Naive B cell (primary cell): Measurements from ENCODE around the gene IMMP2L. TPM values are rescaled to one million over a fixed set of nuclear protein-coding genes. Genes with fewer than 3 reads are reported as not detected.
A peak's percentile ranks its signal among the peaks of the same experiment; 100 is the strongest.

Experiments
- ATAC-seq, 2 donors: fragments of 150-1000 bp; cut with Tn5 transposase; 2 replicates each; pipeline ENCODE4 v1.10.0; 2021; ENCODE audit warnings: low read depth in 2 of 2, mild to moderate bottlenecking in 2 of 2, moderate library complexity in 2 of 2
- DNase-seq: peaks from one replicate; pipeline ENCODE4 v3.0.0; 2022
- H3K27ac Mint-ChIP-seq, 6 donors: one replicate each; pipeline ENCODE4 v1.8.0; 2020 to 2022; ENCODE audit warnings: mild to moderate bottlenecking in 6 of 6, mixed read lengths in 6 of 6, moderate library complexity in 5 of 6, inconsistent platforms in 2 of 6
- H3K27me3 Mint-ChIP-seq, 3 donors: one replicate each; pipeline ENCODE4 v1.8.0; 2021 to 2022; ENCODE audit warnings: mixed read lengths in 3 of 3, mild to moderate bottlenecking in 1 of 3
- H3K36me3 Mint-ChIP-seq, 2 donors: one replicate each; pipeline ENCODE4 v1.8.0; 2020 to 2022; ENCODE audit warnings: mixed read lengths in 2 of 2, inconsistent platforms in 1 of 2, mild to moderate bottlenecking in 1 of 2
- H3K4me1 Mint-ChIP-seq, 3 donors: one replicate each; pipeline ENCODE4 v1.8.0; 2020 to 2022; ENCODE audit warnings: mixed read lengths in 3 of 3, inconsistent platforms in 1 of 3, mild to moderate bottlenecking in 1 of 3, moderate library complexity in 1 of 3
- H3K4me3 Mint-ChIP-seq, 8 donors: one replicate each; pipeline ENCODE4 v1.8.0; 2020 to 2022; ENCODE audit warnings: mild to moderate bottlenecking in 8 of 8, mixed read lengths in 8 of 8, moderate library complexity in 8 of 8, inconsistent platforms in 2 of 8
- H3K9me3 Mint-ChIP-seq, 7 donors: one replicate each; pipeline ENCODE4 v1.8.0; 2020 to 2022; ENCODE audit warnings: mixed read lengths in 7 of 7, mild to moderate bottlenecking in 5 of 7, inconsistent platforms in 2 of 7, moderate library complexity in 1 of 7
- polyA plus RNA-seq, 6 donors: library from polyadenylated mRNA; unstranded; fragments of 300-500 nt; fragmentation: Illumina TruSeq; gene quantifications; one replicate each; pipeline ENCODE4 v1.2.3, GENCODE V29; 2021; ENCODE audit warnings: low read depth in 6 of 6

Gene IMMP2L
- polyA plus RNA-seq, 6 donors from 2014 or later, result 14.9 to 34.0 (median 25.9) TPM

DNA sequence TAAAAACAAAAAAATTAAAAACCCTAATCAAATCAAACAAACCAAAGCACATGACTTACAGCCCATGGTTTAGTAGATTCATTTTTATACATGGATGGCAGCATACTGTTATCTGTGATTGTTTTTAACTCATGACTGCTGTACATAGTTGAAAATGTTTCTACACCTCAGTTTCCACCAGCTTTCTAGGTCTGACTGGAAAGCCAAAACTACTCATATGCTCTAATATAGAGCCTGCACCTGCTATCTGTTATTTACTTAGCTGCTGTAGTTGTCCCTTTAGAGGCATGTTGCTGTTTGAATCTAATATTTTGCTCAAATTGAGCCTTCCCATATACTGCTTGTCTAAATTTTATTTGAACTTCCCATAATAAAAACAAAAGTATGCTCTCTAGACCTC lies 761.3 kb downstream of the IMMP2L start:
- Mint-ChIP-seq H3K36me3 (peaks cover 5% of the 10 kb centered on the region in 2 donors), H3K4me1 (no peaks in the 10 kb centered on the region), H3K27ac (no peak overlapping the region), H3K4me3 (no peak overlapping the region), H3K27me3 (no peaks in the 10 kb centered on the region), H3K9me3 (peaks cover 0 to 7% (median 0%) of the 10 kb centered on the region in 7 donors)
- ATAC-seq, result no peak
- DNase-seq, result no peak

DNA sequence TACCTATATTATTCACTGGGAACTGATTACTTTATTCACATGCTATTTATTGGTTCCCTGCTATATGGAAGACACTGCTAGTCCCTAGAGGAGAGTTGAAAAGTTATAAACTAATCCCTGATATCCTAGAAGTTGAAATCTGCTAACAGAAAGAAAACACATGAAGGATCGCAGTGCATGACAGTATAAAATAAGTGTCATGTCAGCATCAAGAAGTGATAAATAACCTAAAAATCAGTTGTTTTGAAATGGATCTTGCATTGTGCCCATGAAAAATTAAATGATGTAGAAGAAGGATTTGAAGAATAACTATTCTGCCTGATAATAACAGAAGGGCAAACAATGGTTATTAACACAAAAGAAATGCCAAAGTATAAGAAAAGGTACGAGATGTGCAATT lies 764.6 kb downstream of the IMMP2L start:
- no peak overlapping the region for H3K27ac Mint-ChIP-seq
- peaks cover 0 to 1% (median 0%) of the 10 kb centered on the region in 7 donors for H3K9me3 Mint-ChIP-seq
- no peaks in the 10 kb centered on the region for H3K27me3 Mint-ChIP-seq
- no peak for DNase-seq
- no peak overlapping the region for H3K4me3 Mint-ChIP-seq
- peaks cover 0 to under 1% of the 10 kb centered on the region in 2 donors for H3K36me3 Mint-ChIP-seq
- no peak for ATAC-seq
- H3K4me1 Mint-ChIP-seq, result no peaks in the 10 kb centered on the region

DNA sequence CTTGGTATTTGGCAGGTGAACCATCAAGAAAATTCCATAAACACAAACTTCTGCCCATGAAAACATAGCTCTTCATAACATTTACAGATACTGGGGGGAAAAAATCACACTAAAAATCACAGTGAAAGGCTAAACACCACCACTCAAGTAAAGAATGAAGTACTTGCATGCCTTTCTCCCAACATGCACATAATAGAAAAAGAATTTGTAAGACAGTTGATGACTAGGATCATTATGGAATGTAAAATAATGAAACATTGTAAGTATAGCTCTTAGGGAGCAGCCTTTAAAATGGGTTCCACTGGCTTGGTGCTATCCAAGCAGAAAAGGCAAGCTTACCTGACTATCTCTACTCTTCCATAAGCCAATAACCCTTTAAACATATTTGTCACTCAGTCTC lies 771.3 kb downstream of the IMMP2L start:
- no peaks in the 10 kb centered on the region for H3K27me3 Mint-ChIP-seq
- H3K36me3 Mint-ChIP-seq, result no peaks in the 10 kb centered on the region
- no peaks in the 10 kb centered on the region for H3K4me1 Mint-ChIP-seq
- peaks cover 0 to 2% (median 0%) of the 10 kb centered on the region in 7 donors for H3K9me3 Mint-ChIP-seq
- H3K4me3 Mint-ChIP-seq, result no peak overlapping the region
- H3K27ac Mint-ChIP-seq, result no peak overlapping the region
- no peak for DNase-seq
- ATAC-seq, result no peak

DNA sequence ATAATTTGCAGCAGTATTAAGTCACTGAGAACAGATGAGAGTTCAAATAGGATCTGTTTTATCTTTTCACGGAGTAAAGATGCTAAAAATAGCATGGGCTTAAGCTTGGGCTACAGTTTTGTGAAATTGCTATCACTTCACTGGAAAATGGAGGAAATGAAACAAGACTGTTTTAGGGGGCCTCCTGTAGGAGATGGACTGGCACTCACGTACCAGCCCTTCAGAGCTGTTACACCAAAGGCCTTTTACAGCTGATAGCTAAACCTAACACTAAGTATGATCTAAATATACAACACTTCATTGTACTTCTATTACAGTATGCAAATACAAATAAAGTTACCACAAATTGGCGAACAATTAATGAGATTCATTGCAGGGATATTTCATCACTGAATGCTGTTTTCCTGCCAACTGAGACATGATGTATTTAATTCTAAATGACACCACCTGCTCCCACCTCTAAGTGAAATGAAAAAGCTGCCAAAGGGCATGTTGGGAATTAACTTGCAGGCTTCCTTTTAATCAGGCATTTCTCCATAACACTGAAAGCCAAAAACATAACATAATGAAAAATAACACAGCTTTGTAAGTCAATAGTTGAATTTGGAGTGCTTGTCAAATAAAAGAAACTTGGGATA lies 775.8 kb downstream of the IMMP2L start:
- Mint-ChIP-seq H3K36me3 (no peaks in the 10 kb centered on the region), H3K27me3 (no peaks in the 10 kb centered on the region), H3K4me1 (no peaks in the 10 kb centered on the region), H3K9me3 (no peaks in the 10 kb centered on the region), H3K27ac (no peak overlapping the region), H3K4me3 (no peak overlapping the region)
- ATAC-seq (no peak), DNase-seq (no peak)

DNA sequence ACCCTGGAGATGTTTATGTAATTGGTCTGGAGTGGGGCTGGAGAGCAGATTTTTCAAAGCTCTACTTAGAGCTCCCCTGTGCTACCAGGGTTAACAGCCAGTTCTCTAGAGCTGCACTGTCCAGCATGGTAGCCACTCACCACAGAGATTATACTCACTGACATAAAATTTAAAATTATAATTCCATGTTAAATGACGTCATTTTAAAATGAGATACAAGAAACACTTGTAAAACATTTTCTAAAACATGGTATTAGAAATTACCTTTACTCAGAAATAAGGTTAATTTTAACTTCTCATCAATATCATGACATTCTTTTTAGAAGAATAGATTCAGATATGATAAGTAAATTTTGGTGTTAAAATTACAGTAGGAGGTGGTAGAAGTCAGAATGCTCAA lies 777.5 kb downstream of the IMMP2L start:
- Mint-ChIP-seq H3K4me1 (no peaks in the 10 kb centered on the region), H3K27ac (no peak overlapping the region), H3K36me3 (no peaks in the 10 kb centered on the region), H3K27me3 (no peaks in the 10 kb centered on the region), H3K4me3 (no peak overlapping the region), H3K9me3 (no peaks in the 10 kb centered on the region)
- DNase-seq, result no peak
- no peak for ATAC-seq

DNA sequence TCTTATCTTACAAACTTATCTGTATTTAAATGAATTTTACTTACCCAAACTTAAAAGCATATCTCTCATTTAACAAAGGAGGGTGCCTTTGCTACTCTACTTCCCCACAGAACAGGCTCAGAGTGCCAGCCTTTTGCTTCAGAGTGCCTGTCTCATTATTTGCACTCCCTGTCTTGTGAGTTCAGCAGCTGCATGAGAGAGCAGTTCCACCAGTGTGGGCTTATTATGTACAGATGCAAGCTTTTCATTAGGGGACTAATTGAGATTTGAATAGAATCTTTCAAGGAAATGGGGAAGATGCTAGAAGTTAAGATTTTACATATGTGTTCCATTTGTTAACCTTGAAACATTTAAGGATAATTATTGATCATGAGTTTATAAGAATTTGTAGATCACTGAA lies 781.6 kb downstream of the IMMP2L start:
- no peak for DNase-seq
- H3K27ac Mint-ChIP-seq, result peak overlapping the region in 1 of 6 donors; percentile 2
- no peak for ATAC-seq
- no peaks in the 10 kb centered on the region for H3K4me1 Mint-ChIP-seq
- no peaks in the 10 kb centered on the region for H3K27me3 Mint-ChIP-seq
- no peaks in the 10 kb centered on the region for H3K36me3 Mint-ChIP-seq
- H3K9me3 Mint-ChIP-seq, result no peaks in the 10 kb centered on the region
- H3K4me3 Mint-ChIP-seq, result no peak overlapping the region

DNA sequence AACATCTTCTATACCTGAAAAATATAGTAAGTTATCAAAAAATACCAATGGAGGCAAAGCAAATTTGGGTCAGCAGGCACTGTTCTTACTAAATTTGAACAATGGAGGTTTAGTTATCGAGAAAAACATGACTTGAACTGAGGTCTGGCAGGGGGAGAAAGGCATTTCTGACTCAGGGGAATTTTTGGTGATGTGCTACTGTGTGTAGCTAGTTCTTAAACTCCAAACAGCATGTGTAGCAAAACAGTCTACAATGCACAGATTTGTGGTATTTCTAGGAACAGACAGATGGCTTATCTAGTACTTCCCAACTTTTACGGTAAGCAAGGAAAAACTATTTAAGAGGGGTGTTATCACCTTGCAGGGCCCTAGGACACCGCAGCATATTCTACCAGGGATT lies 783.0 kb downstream of the IMMP2L start:
- no peaks in the 10 kb centered on the region for H3K9me3 Mint-ChIP-seq
- no peak overlapping the region for H3K4me3 Mint-ChIP-seq
- H3K27me3 Mint-ChIP-seq, result no peaks in the 10 kb centered on the region
- H3K36me3 Mint-ChIP-seq, result no peaks in the 10 kb centered on the region
- ATAC-seq (no peak), DNase-seq (no peak)
- no peaks in the 10 kb centered on the region for H3K4me1 Mint-ChIP-seq
- no peak overlapping the region for H3K27ac Mint-ChIP-seq

DNA sequence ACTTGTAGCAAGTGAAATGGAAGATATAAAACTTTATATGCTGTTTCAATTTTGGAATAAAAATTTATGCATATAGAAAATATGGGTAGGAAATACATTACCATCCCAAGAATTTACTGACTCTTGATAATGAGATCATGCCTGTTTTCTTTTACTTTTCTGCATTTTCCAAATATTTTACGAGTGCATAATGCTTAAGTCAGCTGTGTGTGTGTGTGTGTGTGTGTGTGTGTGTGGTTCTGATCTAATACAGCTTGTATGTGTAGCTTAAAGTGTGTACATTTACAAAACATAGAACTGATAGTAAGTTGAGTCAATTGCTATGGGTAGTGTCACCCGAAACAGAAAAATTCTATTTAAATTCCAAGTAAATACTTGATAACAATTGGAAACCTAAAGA lies 787.2 kb downstream of the IMMP2L start:
- Mint-ChIP-seq H3K36me3 (no peaks in the 10 kb centered on the region), H3K27ac (no peak overlapping the region), H3K9me3 (no peaks in the 10 kb centered on the region), H3K4me1 (no peaks in the 10 kb centered on the region), H3K4me3 (no peak overlapping the region), H3K27me3 (no peaks in the 10 kb centered on the region)
- ATAC-seq (no peak), DNase-seq (no peak)

DNA sequence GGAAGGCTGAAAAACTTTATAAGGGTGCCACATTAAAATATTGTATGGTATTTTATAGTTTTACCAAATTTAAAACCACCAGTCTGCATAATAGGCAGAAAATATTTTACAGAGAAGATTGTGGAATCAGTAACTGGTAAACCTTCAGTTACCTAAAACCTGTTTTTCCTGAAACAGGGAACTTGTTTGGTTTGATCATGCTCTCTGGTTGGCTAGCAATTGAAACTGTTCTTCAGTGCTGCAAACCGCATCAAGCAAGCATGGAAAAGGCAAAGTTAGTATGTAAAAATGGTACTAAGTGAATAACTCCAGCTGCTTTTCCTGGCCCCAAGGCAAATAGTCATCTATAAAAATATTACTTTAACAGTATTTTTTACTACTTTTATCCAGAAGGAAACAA lies 788.2 kb downstream of the IMMP2L start:
- H3K27me3 Mint-ChIP-seq, result no peaks in the 10 kb centered on the region
- H3K27ac Mint-ChIP-seq, result no peak overlapping the region
- no peak overlapping the region for H3K4me3 Mint-ChIP-seq
- no peaks in the 10 kb centered on the region for H3K36me3 Mint-ChIP-seq
- DNase-seq (no peak), ATAC-seq (no peak)
- H3K9me3 Mint-ChIP-seq, result no peaks in the 10 kb centered on the region
- H3K4me1 Mint-ChIP-seq, result no peaks in the 10 kb centered on the region

DNA sequence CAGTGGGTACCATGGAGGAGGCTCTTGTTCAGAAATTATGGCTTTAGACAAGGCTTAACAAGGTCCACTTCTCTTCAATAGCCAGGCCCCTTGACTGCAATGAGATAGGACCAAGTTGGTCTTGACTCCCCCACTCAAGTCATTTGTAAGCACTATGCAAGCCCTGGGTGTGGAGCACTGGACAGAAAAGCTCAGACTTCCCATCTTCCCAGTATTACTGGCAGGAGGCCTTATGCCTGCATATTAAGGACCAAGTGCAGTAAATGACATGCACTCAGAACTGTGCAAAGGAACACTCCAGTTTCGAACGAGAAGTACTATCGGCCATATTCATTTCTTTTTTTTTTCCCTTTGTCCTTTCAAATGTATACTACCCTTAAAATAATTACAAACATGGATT lies 789.7 kb downstream of the IMMP2L start:
- Mint-ChIP-seq H3K4me1 (no peaks in the 10 kb centered on the region), H3K4me3 (no peak overlapping the region), H3K36me3 (no peaks in the 10 kb centered on the region), H3K27me3 (no peaks in the 10 kb centered on the region), H3K27ac (no peak overlapping the region), H3K9me3 (no peaks in the 10 kb centered on the region)
- DNase-seq, result no peak
- no peak for ATAC-seq

DNA sequence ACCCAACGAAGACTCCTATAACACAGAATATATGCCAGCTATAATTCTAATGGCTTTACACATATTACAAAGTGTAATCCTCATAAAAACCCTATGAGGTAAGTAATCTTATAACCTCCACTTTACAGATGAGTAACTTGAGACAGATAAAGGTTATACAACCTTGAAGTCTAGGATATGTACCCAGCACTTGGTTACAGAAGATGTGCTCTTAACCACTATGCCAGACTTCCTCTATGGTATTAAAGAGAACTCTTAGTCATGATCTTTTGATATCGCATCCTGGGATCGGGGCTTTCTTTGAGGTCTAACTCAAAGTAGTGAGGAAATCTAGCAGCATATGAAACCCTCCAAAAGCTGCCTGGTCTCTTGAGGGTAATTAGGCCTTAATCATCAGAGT lies 790.6 kb downstream of the IMMP2L start:
- H3K36me3 Mint-ChIP-seq, result no peaks in the 10 kb centered on the region
- no peaks in the 10 kb centered on the region for H3K9me3 Mint-ChIP-seq
- H3K4me1 Mint-ChIP-seq, result no peaks in the 10 kb centered on the region
- no peaks in the 10 kb centered on the region for H3K27me3 Mint-ChIP-seq
- H3K4me3 Mint-ChIP-seq, result no peak overlapping the region
- DNase-seq, result no peak
- ATAC-seq, result no peak
- H3K27ac Mint-ChIP-seq, result no peak overlapping the region

DNA sequence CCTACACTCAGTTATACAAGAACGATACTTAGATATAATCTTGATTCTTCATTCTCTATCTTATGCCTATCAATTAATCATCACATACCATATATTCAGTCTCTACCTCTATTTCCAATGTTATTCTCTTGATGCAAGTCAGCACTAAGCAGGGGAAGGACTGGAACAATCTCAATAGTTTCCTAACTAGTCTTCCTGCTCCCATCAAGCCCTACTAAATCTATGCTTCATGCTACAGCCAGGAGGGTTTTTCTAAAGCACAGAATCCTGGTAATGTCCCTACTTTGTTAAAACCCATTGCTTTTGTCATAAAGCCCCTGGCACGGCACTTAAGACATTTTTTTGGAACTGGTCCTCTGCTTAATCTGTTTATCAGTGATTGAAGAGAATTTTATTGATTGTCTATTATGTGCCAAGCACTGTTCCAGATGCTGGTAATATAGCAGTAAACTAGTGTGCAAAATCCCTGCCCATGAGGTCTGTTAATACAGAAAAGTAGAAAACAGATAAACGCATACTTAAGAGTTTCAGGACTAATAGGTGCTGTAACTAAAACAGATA lies 794.7 kb downstream of the IMMP2L start:
- Mint-ChIP-seq H3K27ac (peak overlapping the region in 1 of 6 donors; percentile 4), H3K36me3 (no peaks in the 10 kb centered on the region)

DNA sequence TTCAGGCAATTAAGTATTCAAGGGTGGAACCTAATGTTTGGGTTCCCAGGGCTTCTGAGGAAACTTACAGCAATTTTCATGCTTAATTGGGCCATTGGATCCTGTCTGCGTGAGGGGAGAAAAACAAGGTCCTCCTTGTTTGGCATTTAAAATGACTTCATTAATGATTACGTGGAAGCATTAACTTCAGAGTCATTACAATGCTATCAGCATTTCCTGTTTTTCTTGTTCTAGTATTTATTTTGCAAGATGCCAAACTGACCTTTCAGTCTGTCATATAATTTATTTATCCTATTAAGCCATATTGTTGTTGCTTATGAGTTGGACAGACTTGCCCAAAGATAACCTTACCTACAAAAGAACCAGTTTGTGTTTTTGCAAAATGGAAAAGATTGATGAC lies 795.4 kb downstream of the IMMP2L start:
- DNase-seq (no peak), ATAC-seq (no peak)
- Mint-ChIP-seq H3K4me1 (no peaks in the 10 kb centered on the region), H3K36me3 (no peaks in the 10 kb centered on the region), H3K27me3 (no peaks in the 10 kb centered on the region), H3K27ac (no peak overlapping the region), H3K9me3 (no peaks in the 10 kb centered on the region), H3K4me3 (no peak overlapping the region)

More for the DNA sequence above, 794.7 kb downstream of the IMMP2L start:
- DNase-seq (no peak), ATAC-seq (no peak)
- H3K9me3 Mint-ChIP-seq, result no peaks in the 10 kb centered on the region
- no peaks in the 10 kb centered on the region for H3K4me1 Mint-ChIP-seq
- H3K4me3 Mint-ChIP-seq, result no peak overlapping the region
- no peaks in the 10 kb centered on the region for H3K27me3 Mint-ChIP-seq

DNA sequence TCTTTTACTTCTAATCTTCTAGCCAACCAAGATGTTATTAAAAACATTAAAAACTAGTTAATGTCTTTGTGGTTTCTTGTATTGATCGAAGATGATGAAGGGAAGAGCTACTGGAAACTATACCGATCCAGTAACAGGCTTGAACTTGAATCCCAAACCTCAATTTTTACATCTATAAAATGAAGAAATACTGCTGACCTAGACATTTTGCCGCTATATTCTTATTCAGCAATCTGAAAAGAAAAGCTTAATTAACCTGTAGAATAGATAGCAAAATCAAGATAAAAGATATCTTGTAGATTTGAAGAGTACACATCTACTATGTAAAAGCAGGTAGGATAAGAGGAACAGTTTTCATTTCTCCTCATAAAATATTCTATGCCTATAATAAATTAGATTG lies 797.4 kb downstream of the IMMP2L start:
- Mint-ChIP-seq H3K9me3 (no peaks in the 10 kb centered on the region), H3K27ac (no peak overlapping the region), H3K4me3 (no peak overlapping the region), H3K27me3 (no peaks in the 10 kb centered on the region), H3K4me1 (no peaks in the 10 kb centered on the region), H3K36me3 (no peaks in the 10 kb centered on the region)
- DNase-seq (no peak), ATAC-seq (no peak)
